HG02973 (cell line): ENCODE data around the gene UNC5A.
A peak's percentile ranks its signal among the peaks of the same experiment; 100 is the strongest.

Source experiments
- ATAC-seq: cut with Tn5 transposase; IDR thresholded peaks from one replicate; pipeline ENCODE4 v1.9.1; 2021; ENCODE audit warnings: moderate library complexity; ENCODE audit not compliant: unreplicated experiment

UNC5A gene

GRCh38 chr5:176891331-176891958 is 81.1 kb downstream of the UNC5A start:
- no peak for ATAC-seq

DNA sequence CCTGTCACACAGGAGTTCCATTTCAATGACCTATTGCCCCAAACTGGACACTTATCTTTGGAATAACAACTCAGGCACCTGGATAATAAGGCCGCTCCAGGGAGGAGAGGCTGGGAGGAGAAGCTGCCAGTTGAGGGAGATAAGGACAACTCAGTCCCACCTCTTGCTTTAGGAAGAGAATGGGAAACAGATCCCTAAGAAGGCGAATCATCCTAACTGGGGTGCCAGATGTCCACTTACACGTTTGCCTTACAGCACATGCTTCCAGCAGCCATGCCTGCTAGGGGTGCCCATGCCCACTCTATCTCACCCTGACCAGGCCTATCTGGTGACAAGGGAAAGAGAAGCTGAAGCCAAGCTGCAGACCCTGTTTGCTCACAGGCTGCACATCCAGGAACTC is 82.3 kb downstream of the UNC5A start:
- ATAC-seq: no peak

- no peak for ATAC-seq
Observed at GRCh38 chr5:176894298-176894697, 83.9 kb downstream of the UNC5A start.

- no peak for ATAC-seq
Observed at GRCh38 chr5:176895831-176896230, 85.5 kb downstream of the UNC5A start.

DNA sequence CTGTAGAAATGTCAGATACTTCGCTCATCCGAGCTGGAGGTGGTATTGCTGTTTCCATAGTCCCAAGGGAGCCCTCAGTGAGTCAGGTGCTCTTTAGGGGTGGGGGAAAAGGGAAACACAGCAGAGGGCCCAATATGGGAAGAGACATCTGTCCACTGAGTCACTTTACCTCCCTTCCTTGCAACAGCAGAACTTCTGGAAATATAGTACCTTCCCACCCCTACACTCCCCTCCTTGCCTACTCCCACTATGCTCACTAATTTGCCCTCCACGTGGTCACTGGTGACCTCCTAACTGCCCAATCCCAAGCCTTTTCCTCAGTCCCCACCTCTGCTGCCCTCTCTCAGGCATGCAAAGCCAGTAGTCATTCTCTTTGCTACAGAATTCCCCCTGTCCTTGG is 86.9 kb downstream of the UNC5A start:
- no peak for ATAC-seq

GRCh38 chr5:176899296-176899891 is 89.0 kb downstream of the UNC5A start, which contains the start of gene HK3:
HK3 (minus strand) TSS chr5:176899346; CDS start chr5:176896159, 3,187 bp downstream.
- ATAC-seq: no peak

DNA sequence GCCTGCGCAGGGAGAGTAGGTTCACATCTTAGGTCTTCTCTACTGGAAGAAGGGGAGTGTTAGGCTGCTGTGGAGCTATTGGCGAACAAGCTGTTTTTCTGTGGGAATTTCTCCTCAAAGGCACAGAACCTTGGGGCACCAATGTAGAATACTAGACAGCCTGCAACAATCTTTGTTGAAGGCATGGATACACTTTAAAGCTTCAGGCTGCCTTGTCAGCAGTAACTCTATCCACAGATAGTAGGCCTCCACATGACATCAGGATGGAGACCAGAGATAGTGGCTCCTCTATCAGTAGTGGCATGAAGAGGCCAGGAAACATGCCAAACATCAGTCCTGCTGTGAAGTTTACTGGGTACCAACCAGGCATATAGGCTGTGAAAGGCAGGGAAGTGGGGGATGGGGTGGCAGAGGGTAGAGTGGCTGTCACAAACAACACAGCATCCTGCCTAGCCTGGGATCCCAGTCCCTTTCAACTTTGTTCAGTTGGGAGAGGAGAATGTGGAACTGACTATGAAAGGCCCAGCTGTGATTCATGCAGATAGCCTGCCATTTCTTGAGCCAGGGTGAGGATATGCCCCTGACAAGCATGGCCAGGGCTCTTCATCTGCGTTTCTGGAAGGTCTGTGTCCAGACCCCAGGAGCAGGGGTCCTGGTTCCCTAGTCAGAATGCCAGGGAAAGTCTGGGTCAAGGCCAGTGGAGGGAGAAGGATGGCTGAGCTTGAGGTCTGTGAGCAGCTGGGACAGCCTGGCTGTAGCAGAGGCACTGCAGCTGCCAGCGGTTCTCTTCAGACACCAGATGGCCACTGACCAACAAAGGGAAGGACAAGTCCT is 89.8 kb downstream of the UNC5A start:
- ATAC-seq: no peak

GRCh38 chr5:176900780-176901204 is 90.4 kb downstream of the UNC5A start:
- ATAC-seq: no peak

DNA sequence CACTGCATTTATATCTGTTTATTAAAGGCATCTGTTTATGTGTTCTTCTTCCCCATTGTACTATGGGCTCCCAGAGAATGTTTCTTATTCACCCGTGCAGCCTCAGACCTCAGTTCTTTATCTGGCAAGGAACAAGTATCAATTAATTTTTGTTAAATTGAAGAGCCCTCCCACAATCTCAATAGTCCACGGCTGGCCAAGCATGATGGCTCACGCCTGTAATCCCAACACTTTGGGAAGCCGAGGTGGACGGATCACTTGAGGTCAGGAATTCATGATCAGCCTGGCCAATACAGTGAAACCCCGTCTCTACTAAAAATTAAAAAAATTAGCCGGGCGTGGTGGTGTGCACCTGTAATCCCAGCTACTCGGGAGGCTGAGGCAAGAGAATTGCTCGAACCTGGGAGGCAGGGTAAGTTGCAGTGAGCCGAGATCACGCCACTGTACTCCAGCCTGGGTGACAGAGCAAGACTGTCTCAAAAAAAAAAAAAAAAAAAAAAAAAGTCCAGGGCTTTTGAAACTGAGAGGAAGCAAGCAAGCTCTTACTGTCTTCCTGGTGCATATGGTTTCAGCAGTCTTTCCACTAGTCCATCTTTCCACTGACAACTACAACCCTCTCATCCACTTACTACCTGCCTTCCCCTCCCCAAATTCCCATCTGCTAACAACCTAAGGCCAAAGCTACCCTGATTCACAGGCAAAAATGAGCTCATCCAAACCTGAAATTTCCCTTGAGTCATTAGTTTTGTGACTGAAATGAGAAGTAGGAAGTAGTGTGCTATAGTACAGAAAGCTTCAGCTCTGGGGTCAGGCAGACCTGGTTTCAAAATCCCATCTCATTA is 91.1 kb downstream of the UNC5A start:
- peak; percentile 60 for ATAC-seq

DNA sequence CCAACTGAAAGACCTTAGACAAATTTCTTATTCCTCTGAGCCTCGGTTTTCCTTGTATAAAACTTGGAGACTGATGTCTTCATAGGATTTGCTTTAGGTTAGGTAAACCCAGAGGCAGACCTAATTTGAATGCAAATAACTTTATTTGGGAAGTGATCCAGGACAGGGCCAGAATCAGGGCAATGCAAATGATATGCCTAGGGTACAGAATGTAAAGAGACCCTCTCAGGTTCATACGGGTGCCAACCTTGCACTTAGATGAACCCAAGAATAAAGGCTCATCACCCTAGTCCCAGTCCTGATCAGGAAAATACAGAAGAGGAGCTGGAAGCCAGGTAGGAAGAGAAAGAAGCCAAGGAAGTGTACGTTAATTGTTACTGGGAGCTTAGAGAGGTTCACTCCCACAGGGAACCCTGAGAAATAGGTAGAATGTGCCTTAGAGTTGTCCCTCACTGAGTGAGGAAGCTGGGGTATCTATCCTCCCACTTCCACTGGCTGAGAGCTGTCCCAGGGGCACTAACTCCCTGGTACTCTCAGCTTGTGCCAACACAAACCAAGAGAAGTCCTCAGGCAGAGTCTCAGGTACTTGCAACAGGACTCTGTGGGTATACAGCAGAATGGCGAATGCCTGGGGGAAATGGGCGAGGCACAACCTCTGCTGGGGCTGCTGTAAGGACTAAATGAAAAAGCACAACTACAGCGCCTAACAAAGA is 91.9 kb downstream of the UNC5A start:
- ATAC-seq: no peak

DNA sequence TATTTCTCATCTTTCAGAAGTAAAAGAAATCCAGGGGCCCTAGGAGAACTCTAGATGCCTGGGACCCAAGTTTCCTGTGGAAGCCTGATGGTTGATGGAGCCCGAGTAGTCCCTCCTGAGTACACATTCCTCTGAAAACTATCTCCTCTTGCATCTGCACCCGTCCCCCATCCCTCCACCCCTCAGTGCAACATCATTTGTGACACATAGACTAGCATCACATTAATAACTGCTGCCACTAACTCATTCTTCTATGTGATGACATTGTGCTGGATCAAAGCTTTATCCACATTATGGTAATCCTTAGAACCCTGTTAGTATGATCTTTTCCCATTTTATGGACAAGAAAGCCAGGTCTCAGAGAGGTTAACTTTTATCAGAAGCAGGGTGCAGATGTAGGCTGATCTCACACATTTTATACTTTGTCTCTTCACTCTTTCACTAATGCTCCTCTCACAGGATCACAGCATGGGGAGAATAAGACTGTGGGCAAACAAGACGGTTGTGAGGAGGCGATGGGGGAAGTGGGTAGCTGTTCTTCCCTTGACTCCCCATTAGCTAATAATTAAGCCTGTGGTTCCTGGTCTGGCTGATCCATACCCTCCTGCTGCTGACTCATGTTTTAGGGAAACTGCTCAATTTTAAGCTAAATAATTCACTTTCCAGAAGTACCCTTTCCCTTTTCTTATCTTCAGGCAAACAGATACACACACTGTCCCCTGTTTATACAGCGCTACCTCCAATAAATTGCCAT is 92.7 kb downstream of the UNC5A start:
- no peak for ATAC-seq

DNA sequence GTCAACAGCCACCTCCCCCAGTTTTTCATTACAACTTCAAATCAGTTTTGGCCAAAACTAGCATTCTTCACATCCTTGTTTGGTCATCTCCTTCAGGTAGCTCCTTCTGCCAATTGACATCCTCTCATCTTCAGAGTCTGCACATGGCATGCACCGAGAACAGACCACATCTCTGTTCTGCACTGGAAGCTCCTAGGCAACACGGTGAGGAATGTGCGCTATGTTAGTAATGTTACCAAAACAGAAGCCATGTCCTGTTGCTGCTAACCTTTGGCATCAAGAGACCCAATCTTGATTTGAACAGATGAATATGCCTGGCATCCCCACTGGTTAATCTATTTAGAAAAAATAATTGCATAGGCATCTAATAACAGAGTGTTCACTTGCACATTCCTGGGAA is 93.9 kb downstream of the UNC5A start:
- ATAC-seq: no peak

GRCh38 chr5:176906126-176906525 is 95.8 kb downstream of the UNC5A start:
- no peak for ATAC-seq

- ATAC-seq: no peak
Observed at GRCh38 chr5:176906796-176907195, 96.4 kb downstream of the UNC5A start.

DNA sequence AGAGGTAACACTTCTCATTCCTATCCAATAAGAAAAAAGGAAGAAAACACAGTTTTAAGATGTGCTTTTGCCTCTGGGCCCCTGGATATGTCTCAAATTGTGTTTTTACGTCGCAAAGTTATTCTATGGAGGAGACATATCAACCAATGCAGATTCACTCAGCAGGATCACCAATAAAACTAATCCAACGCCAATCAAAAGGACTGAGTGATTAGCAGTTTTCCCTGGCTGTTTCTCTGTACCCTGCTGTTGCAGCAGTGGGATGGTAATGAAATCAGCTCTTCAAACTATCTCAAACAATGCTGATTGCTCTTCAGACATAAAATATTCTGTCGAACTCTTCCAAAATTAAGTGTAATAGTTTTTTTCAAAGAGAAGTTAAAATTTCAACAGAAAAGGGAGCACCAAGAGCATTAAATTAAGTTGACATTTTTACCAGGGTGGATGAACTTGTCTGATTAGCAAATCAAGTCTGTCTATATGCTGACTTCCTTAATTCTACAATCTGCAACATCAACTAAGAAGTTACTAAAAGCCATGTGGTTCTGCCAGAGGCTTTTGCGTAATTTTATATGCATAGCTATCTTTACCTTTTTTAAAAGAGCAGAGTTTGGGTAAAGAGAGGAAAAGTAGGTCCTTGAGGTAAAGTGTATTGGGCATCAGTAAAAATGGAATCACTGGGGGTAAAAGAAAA is 98.5 kb downstream of the UNC5A start:
- no peak for ATAC-seq

- ATAC-seq: no peak
Observed at GRCh38 chr5:176912115-176912514, 101.8 kb downstream of the UNC5A start.

DNA sequence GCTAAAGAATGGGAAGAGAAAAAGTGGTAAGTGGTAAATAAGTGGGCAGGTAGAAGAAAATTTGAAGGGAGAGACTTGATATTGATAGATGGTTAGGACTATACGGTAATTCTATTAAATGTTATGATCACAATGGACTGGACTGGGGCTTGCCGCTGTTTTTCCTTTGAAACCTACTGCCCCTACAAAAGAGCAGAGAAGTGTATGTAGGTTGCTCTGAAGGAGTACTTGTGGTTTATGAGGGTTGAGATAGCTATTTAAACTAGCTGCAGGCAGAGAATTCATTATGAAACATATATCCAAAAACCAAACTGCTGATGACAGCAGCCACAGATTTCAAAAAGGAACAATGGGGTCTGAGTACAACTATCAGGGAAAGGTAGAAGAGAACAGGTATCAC is 105.5 kb downstream of the UNC5A start:
- ATAC-seq: no peak

GRCh38 chr5:176916337-176916736 is 106.0 kb downstream of the UNC5A start:
- ATAC-seq: no peak

GRCh38 chr5:176918613-176919012 is 108.3 kb downstream of the UNC5A start:
- ATAC-seq: no peak
